Left ventricle myocardium superior (tissue), 1 donor: ENCODE data around the gene PCSK6. TPM values are rescaled to one million over a fixed set of nuclear protein-coding genes. Genes with fewer than 3 reads are reported as not detected.

Experiments
- ATAC-seq: fragments of 200-7000 bp; cut with Tn5 transposase; one replicate; pipeline ENCODE4 v1.9.1; 2020; ENCODE audit warnings: mild to moderate bottlenecking, moderate library complexity
- DNase-seq: peaks from one replicate; pipeline ENCODE4 v3.0.0-alpha.2; 2020
- intact Hi-C: fragments of 100-400 bp; cut with micrococcal nuclease; formaldehyde crosslinking; loops from one replicate; pipeline ENCODE4 v1.11.0; 2022
- total RNA-seq: library from RNA; stranded (reverse); fragmentation: NEBNext Ultra II Directional; extraction: Animal tissue kit (Norgen Biotek cat#: 25700); gene quantifications from one replicate; pipeline ENCODE4 v1.2.1, GENCODE V29; 2021
- donor health status: DM: no; HTN: yes; CAD: no; lungs with severe emphysema.

PCSK6 gene
- total RNA-seq, 1 donor from 2014 or later, result 31.9 TPM

GRCh38 chr15:101398247-101398646, 91.3 kb downstream of the PCSK6 start:
- ATAC-seq, result no peak
- no peak for DNase-seq
- intact Hi-C loops, result no loop called here

- intact Hi-C loops, result no loop called here
- DNase-seq (no peak), ATAC-seq (no peak)
Measured at GRCh38 chr15:101397521-101398003, 91.9 kb downstream of the PCSK6 start.

- DNase-seq (no peak), ATAC-seq (no peak)
- intact Hi-C loops, result no loop called here
Measured at GRCh38 chr15:101396484-101397261, 92.8 kb downstream of the PCSK6 start.

- intact Hi-C loops, result no loop called here
- ATAC-seq (no peak), DNase-seq (no peak)
Measured at GRCh38 chr15:101394654-101395053, 94.9 kb downstream of the PCSK6 start.

GRCh38 chr15:101394056-101394630, 95.4 kb downstream of the PCSK6 start:
- intact Hi-C loops, result no loop called here
- DNase-seq, result no peak

GRCh38 chr15:101393172-101393571, 96.3 kb downstream of the PCSK6 start:
- ATAC-seq (no peak), DNase-seq (no peak)
- intact Hi-C loops, result no loop called here

More at GRCh38 chr15:101394056-101394630, 95.4 kb downstream of the PCSK6 start:
- ATAC-seq, result no peak

DNA sequence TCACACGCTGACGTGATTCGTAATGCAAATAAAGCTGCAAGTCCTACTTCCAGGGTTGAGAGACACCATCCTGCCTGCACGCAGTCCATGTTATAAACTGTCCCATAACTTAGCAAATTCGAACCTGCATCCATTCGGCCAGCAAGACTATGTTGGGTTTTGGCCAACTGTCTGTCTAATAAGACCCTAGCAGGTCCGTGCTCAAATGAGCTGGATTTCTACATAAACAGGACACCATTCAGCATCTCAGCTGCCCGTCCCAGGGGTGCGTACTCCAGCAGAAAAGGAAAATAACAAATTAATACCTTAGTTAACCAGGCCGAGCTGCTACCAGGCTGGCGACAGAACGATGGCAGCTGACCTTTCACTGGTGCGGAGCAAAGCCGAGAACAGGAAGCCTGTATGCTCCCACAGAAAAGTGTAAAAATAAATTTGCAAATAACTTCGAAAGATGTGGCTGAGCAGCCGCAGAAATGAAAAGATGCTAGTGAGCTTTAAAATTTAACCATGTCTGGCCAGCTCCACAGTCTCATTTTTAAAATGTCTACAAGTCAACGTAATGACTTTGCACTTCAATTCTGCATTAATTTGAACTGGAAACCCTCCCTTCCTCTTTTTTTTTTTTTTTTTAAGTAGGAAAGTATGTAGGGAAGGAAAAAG, 97.4 kb downstream of the PCSK6 start:
- DNase-seq (no peak), ATAC-seq (no peak)
- intact Hi-C loops, result no loop called here

GRCh38 chr15:101391431-101391830, 98.1 kb downstream of the PCSK6 start:
- DNase-seq, result no peak
- no peak for ATAC-seq
- intact Hi-C loops, result no loop called here

DNA sequence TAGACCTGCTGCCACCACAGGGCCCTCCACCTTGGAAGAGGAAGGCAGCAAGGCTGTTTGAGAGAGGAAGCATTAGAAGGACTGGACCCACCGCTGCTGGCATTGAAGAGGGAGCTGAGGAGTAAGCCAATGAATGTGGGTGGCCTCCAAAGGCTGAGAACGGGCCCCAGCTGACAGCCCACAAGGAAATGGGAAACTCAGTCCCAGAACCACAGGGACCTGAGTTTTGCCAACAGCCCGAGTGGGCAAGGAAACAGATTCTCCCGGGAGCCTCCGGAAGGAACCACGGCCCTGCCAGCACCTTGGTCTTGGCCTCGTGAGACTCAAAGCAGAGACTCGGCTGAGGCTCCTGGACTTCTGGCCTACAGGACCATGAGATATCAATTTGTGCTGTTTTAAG, 99.0 kb downstream of the PCSK6 start:
- ATAC-seq (no peak), DNase-seq (no peak)
- intact Hi-C loops, result no loop called here

DNA sequence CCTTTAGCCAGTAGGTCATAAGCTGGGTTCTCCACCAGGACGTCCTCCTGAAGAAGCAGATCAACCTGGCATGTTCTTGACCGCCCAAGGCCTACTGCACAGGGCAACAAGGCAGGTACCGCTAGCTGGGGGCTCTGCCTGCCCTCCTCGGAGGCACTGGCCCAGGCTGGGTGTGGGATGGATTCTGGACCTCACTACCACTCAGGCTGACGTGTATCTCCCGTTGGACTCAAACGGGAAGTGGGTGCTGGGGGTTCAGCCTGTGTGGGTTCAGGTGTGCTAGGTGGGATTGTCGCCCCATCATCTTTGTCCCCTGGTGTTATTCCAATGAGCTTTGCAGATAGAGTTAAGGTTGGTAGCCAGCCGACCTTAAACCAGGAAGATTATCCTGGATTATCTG, 99.4 kb downstream of the PCSK6 start:
- DNase-seq (no peak), ATAC-seq (no peak)
- intact Hi-C loops, result no loop called here

DNA sequence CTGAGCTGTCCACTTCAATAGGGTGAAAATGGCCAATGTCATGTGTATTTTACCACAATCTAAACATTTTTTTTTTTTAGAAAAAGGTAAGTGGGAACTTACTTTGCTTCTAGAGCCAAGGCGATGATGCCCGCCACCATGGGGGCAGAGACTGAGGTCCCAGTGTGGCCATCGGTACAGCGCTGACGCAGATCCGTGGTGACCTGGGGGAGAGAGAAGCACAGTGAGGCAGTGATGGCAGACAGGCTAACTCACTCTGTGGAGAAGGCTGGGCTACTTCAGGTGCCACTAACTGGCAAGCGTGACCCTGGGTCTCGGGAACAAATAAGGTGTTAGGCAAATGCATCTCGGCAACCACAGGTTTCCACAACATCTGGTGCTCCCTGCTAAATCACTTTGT, 100.1 kb downstream of the PCSK6 start:
- no peak for ATAC-seq
- no peak for DNase-seq
- intact Hi-C loops, result no loop called here

GRCh38 chr15:101388046-101388445, 101.5 kb downstream of the PCSK6 start:
- intact Hi-C loops, result no loop called here
- DNase-seq (no peak), ATAC-seq (no peak)

DNA sequence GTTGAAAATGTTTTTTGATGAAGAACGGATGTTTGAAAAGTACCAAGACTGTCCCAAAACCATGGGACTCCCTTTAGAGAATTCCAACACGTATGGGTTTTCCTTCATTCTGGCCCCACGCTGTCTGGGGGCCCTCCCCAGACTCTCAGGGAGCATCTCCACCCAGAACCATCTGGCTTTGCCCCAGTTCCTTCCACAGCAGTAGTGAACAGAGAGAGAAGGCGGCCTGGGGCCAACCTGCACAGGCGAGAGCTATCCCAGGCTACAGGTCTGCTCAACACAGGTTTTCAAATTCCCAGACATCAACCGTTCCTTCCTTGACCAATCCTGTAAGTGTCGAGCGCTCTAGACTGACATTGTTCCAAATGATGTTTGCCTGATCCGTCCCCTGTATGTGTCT, 101.9 kb downstream of the PCSK6 start:
- DNase-seq (no peak), ATAC-seq (no peak)
- intact Hi-C loops, result no loop called here

GRCh38 chr15:101386967-101387366, 102.5 kb downstream of the PCSK6 start:
- DNase-seq (no peak), ATAC-seq (no peak)
- intact Hi-C loops, result no loop called here

- DNase-seq (no peak), ATAC-seq (no peak)
- intact Hi-C loops, result no loop called here
Measured at GRCh38 chr15:101386006-101386405, 103.5 kb downstream of the PCSK6 start.

DNA sequence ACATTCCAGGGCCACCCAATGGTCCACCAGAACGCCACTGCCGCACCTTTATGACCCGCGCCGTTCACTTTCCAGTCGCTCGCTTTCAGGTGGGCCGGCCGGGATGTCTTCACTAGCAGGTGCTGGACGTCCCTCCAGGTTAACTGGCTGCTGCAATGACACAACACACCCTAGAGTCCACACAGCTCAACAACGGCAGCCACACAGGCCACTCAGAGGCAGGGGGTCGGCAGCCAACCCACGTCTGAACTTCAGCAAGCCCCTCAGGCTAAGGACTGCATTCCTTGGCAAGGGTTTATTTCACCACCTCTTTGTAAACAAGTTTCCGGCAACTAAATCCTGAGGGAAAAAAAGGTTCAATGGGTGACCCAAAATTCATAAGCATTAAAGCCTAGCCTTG, 105.2 kb downstream of the PCSK6 start:
- no peak for DNase-seq
- ATAC-seq, result no peak
- intact Hi-C loops, result no loop called here

- intact Hi-C loops, result no loop called here
- DNase-seq (no peak), ATAC-seq (no peak)
Measured at GRCh38 chr15:101382544-101382943, 107.0 kb downstream of the PCSK6 start.

DNA sequence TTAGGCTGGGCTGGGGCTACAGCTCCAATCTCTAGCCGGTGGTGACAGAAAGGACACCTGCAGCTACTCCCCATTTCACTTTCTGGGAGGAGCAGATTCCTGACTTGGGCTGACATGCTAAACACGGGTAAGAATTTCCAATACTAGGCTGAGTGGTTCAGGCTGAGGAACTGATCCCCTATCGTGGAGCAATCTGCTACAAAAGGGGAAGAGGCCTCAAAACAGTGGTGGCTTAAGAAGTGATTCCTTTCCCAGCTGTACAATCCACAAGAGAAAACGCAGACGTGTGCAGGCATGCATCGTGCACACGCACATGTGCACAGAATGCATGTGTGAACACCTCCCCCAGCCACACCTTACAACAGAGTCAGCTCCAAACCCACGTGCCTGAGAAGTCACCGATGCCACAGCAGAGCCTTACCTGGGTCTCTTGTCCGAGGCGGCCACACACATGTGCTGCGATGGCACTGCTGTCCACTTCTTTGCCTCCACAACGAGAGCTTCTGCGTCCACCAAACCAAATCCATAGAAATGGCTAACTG, 107.8 kb downstream of the PCSK6 start:
- DNase-seq (no peak), ATAC-seq (no peak)
- intact Hi-C loops, result no loop called here

- intact Hi-C loops, result no loop called here
- DNase-seq (no peak), ATAC-seq (no peak)
Measured at GRCh38 chr15:101380146-101380545, 109.4 kb downstream of the PCSK6 start.

- no peak for ATAC-seq
- no peak for DNase-seq
- intact Hi-C loops, result no loop called here
Measured at GRCh38 chr15:101379647-101380046, 109.9 kb downstream of the PCSK6 start.
